Vagina (tissue), 2 donors: Measurements from ENCODE around the gene COX8A.

ENCODE experiments used
- CTCF ChIP-seq, 3 experiments: fragments of 450-650 bp in 2 of 3; fragments of 200-600 bp in 1 of 3; sonication (generic) in 1 of 3; IDR thresholded peaks; one replicate each; pipeline ENCODE4 v1.5.1; 2017 to 2019; ENCODE audit warnings: antibody characterized with exemption in 3 of 3, mild to moderate bottlenecking in 2 of 3, moderate library complexity in 2 of 3
- POLR2A ChIP-seq, 2 donors: fragments of 450-650 bp; IDR thresholded peaks; one replicate each; pipeline ENCODE4 v1.6.1; 2017; ENCODE audit warnings: antibody characterized with exemption in 2 of 2, mild to moderate bottlenecking in 2 of 2, moderate library complexity in 2 of 2
- POLR2AphosphoS5 ChIP-seq, 2 donors: sonication (generic); formaldehyde crosslinking; IDR thresholded peaks; one replicate each; pipeline ENCODE4 v1.9.0; 2017; ENCODE audit warnings: antibody characterized with exemption in 2 of 2, mild to moderate bottlenecking in 2 of 2, low read depth in 1 of 2; ENCODE audit not compliant: insufficient read depth in 1 of 2

- TF ChIP-seq CTCF (IDR thresholded peaks at IDR 0.05), result no peak
- TF ChIP-seq POLR2A (IDR thresholded peaks at IDR 0.05), result no peak
- TF ChIP-seq POLR2AphosphoS5 (IDR thresholded peaks at IDR 0.05; ENCODE audit: insufficient read depth in 1 of 2, low read depth in 1 of 2), result no peak
Measured at GRCh38 chr11:64003807-64004589, 29.6 kb downstream of the COX8A start.
